CD8-positive, alpha-beta memory T cell (primary cell): ENCODE data around the gene IKZF1. TPM values are rescaled to one million over a fixed set of nuclear protein-coding genes. Genes with fewer than 3 reads are reported as not detected.

Source experiments
- CTCF ChIA-PET: fragments of 350-600 bp; sonication (Branson Sonifier 250); formaldehyde crosslinking; loops from one replicate; lab custom pipeline; 2021; ENCODE audit warnings: antibody characterized with exemption; lab: Charles Lee
- POLR2A ChIA-PET: fragments of 350-600 bp; sonication (Branson Sonifier 250); formaldehyde crosslinking; loops from one replicate; lab custom pipeline; 2021; ENCODE audit warnings: antibody characterized with exemption; lab: Charles Lee
- DNase-seq, 5 donors: peaks; one replicate each; pipeline versions ENCODE4 v3.0.0 to v3.0.0-alpha.2; 2020 to 2022; ENCODE audit warnings: mixed read lengths in 1 of 5
- H3K27ac ChIP-seq: one replicate; pipeline ENCODE4 v1.7.0; 2013; ENCODE audit warnings: low read depth, mild to moderate bottlenecking, low read length, moderate library complexity
- H3K27me3 ChIP-seq: 2 replicates; pipeline ENCODE4 v1.7.0; 2013; ENCODE audit warnings: low read length, mild to moderate bottlenecking; ENCODE audit not compliant: insufficient read depth, poor library complexity, severe bottlenecking
- H3K36me3 ChIP-seq: 2 replicates; pipeline ENCODE4 v1.7.0; 2013; ENCODE audit warnings: mild to moderate bottlenecking, low read length, moderate library complexity; ENCODE audit not compliant: insufficient read depth
- H3K4me1 ChIP-seq: 2 replicates; pipeline ENCODE4 v1.7.0; 2013; ENCODE audit warnings: mild to moderate bottlenecking, low read length, moderate library complexity; ENCODE audit not compliant: insufficient read depth
- H3K4me3 ChIP-seq: 2 replicates; pipeline ENCODE4 v1.7.0; 2013; ENCODE audit warnings: mild to moderate bottlenecking, low read length
- H3K9me3 ChIP-seq: 2 replicates; pipeline ENCODE4 v1.7.0; 2013; ENCODE audit warnings: mild to moderate bottlenecking, low read length
- H3K27ac Mint-ChIP-seq, 8 donors: one replicate each; pipeline ENCODE4 v1.8.0; 2020 to 2021; ENCODE audit warnings: mixed read lengths in 8 of 8, mild to moderate bottlenecking in 6 of 8, inconsistent platforms in 3 of 8, moderate library complexity in 3 of 8
- H3K27me3 Mint-ChIP-seq, 2 donors: one replicate each; pipeline ENCODE4 v1.8.0; 2020 to 2021; ENCODE audit warnings: mixed read lengths in 2 of 2, mild to moderate bottlenecking in 1 of 2, moderate library complexity in 1 of 2
- H3K36me3 Mint-ChIP-seq, 3 donors: one replicate each; pipeline ENCODE4 v1.8.0; 2020 to 2021; ENCODE audit warnings: mixed read lengths in 3 of 3, inconsistent platforms in 1 of 3, mild to moderate bottlenecking in 1 of 3
- H3K4me1 Mint-ChIP-seq, 3 donors: one replicate each; pipeline ENCODE4 v1.8.0; 2020 to 2021; ENCODE audit warnings: mixed read lengths in 3 of 3, inconsistent platforms in 1 of 3, mild to moderate bottlenecking in 1 of 3
- H3K4me3 Mint-ChIP-seq, 7 donors: one replicate each; pipeline ENCODE4 v1.8.0; 2020 to 2021; ENCODE audit warnings: mixed read lengths in 7 of 7, mild to moderate bottlenecking in 6 of 7, moderate library complexity in 4 of 7, inconsistent platforms in 2 of 7
- H3K9me3 Mint-ChIP-seq, 5 donors: one replicate each; pipeline ENCODE4 v1.8.0; 2020 to 2022; ENCODE audit warnings: mixed read lengths in 5 of 5, mild to moderate bottlenecking in 3 of 5, moderate library complexity in 2 of 5, inconsistent platforms in 1 of 5
- polyA plus RNA-seq: library from polyadenylated mRNA; unstranded; fragments of 300-500 nt; fragmentation: Illumina TruSeq; gene quantifications from one replicate; pipeline ENCODE4 v1.2.3, GENCODE V29; 2021
- total RNA-seq, 2 experiments: library from RNA; stranded (reverse); gene quantifications; one replicate each; pipeline ENCODE4 v1.2.3, GENCODE V29; 2021

The IKZF1 gene
- total and polyA plus RNA-seq, 3 experiments from 2014 or later: 225 to 238 (median 226) TPM

- ChIA-PET CTCF (interaction anchor here (2.2 kb wide), 1 partner anchor 21 kb away, joined by 6 read pairs; no protein-coding TSS in a partner anchor), POLR2A (no interaction called here)
- H3K4me1 ChIP-seq: peaks cover 14% of the 10 kb centered on the region
- H3K27me3 ChIP-seq: no peaks in the 10 kb centered on the region
- Mint-ChIP-seq H3K27me3 (no peaks in the 10 kb centered on the region), H3K4me3 (no peak overlapping the region), H3K27ac (peak overlapping the region in 3 of 8 donors; percentile 5 to 69 (median 39)), H3K4me1 (peaks cover 14 to 30% (median 23%) of the 10 kb centered on the region in 3 donors), H3K36me3 (peaks cover 0 to 60% (median 19%) of the 10 kb centered on the region in 3 donors), H3K9me3 (no peaks in the 10 kb centered on the region)
- H3K27ac ChIP-seq: no peak overlapping the region
- no peak overlapping the region for H3K4me3 ChIP-seq
- peaks cover 18% of the 10 kb centered on the region for H3K36me3 ChIP-seq
- DNase-seq: no peak
- no peaks in the 10 kb centered on the region for H3K9me3 ChIP-seq
Observed at GRCh38 chr7:50446542-50446960, 142.0 kb downstream of the IKZF1 start.

GRCh38 chr7:50448823-50449222 is 144.3 kb downstream of the IKZF1 start:
- peak overlapping the region in 3 of 7 donors; percentile 13 to 100 (median 92) for H3K4me3 Mint-ChIP-seq
- CTCF ChIA-PET: interaction anchor here (2.2 kb wide), 1 partner anchor 19 kb away, joined by 6 read pairs; no protein-coding TSS in a partner anchor
- POLR2A ChIA-PET: no interaction called here

GRCh38 chr7:50449501-50449880 is 145.0 kb downstream of the IKZF1 start:
- POLR2A ChIA-PET: interaction anchor here (1.2 kb wide), 1 partner anchor 9 kb away, joined by 3 read pairs; no protein-coding TSS in a partner anchor
- H3K4me3 ChIP-seq: peak overlapping the region; percentile 68

More at GRCh38 chr7:50448823-50449222, 144.3 kb downstream of the IKZF1 start:
- H3K27ac Mint-ChIP-seq: peak overlapping the region; percentile 33 to 98 (median 96)
- H3K9me3 ChIP-seq: no peaks in the 10 kb centered on the region
- H3K36me3 Mint-ChIP-seq: peaks cover 0 to 43% (median 14%) of the 10 kb centered on the region in 3 donors
- H3K9me3 Mint-ChIP-seq: no peaks in the 10 kb centered on the region
- peaks cover 14% of the 10 kb centered on the region for H3K4me1 ChIP-seq
- H3K36me3 ChIP-seq: peaks cover 18% of the 10 kb centered on the region
- no peak for DNase-seq
- H3K4me3 ChIP-seq: no peak overlapping the region
- H3K27ac ChIP-seq: no peak overlapping the region
- H3K4me1 Mint-ChIP-seq: peaks cover 14 to 34% (median 23%) of the 10 kb centered on the region in 3 donors
- no peaks in the 10 kb centered on the region for H3K27me3 ChIP-seq
- H3K27me3 Mint-ChIP-seq: no peaks in the 10 kb centered on the region

GRCh38 chr7:50449881-50450589 is 145.5 kb downstream of the IKZF1 start, which contains the start of gene FIGNL1:
Gene FIGNL1 (minus strand): TSS chr7:50450350. CDS start chr7:50447287, 3,063 bp downstream.
- no peaks in the 10 kb centered on the region for H3K9me3 ChIP-seq
- ChIA-PET POLR2A (interaction anchor here (1.2 kb wide), 1 partner anchor 10 kb away, joined by 3 read pairs; no protein-coding TSS in a partner anchor), CTCF (interaction anchor here (1.0 kb wide), 1 partner anchor 17 kb away, joined by 4 read pairs; no protein-coding TSS in a partner anchor)
- peak within 1 kb of the TSS; percentile 68 for H3K4me3 ChIP-seq
- peak within 1 kb of the TSS; percentile 90 to 100 (median 93) for H3K4me3 Mint-ChIP-seq
- H3K36me3 Mint-ChIP-seq: peaks cover 0 to 31% (median 13%) of the 10 kb centered on the region in 3 donors
- H3K4me1 Mint-ChIP-seq: peaks cover 14 to 34% (median 23%) of the 10 kb centered on the region in 3 donors
- H3K27ac ChIP-seq: peak within 1 kb of the TSS; percentile 71
- H3K27me3 Mint-ChIP-seq: peaks cover 0 to 3% of the 10 kb centered on the region in 2 donors
- DNase-seq: peak; percentile 61 to 87 (median 81)
- no peaks in the 10 kb centered on the region for H3K9me3 Mint-ChIP-seq
- H3K27me3 ChIP-seq: no peaks in the 10 kb centered on the region
- H3K36me3 ChIP-seq: peaks cover 18% of the 10 kb centered on the region
- H3K27ac Mint-ChIP-seq: peak within 1 kb of the TSS; percentile 89 to 98 (median 96)
- peaks cover 14% of the 10 kb centered on the region for H3K4me1 ChIP-seq

More at GRCh38 chr7:50449501-50449880, 145.0 kb downstream of the IKZF1 start:
- Histone ChIP-seq H3K9me3 (no peaks in the 10 kb centered on the region), H3K36me3 (peaks cover 18% of the 10 kb centered on the region), H3K4me1 (peaks cover 14% of the 10 kb centered on the region), H3K27me3 (no peaks in the 10 kb centered on the region), H3K27ac (peak overlapping the region; percentile 71)
- no peak for DNase-seq
- Mint-ChIP-seq H3K9me3 (no peaks in the 10 kb centered on the region), H3K4me1 (peaks cover 14 to 34% (median 23%) of the 10 kb centered on the region in 3 donors), H3K4me3 (peak overlapping the region; percentile 90 to 100 (median 93)), H3K27me3 (no peaks in the 10 kb centered on the region), H3K36me3 (peaks cover 0 to 37% (median 13%) of the 10 kb centered on the region in 3 donors), H3K27ac (peak overlapping the region; percentile 33 to 98 (median 96))
- CTCF ChIA-PET: no interaction called here

- H3K36me3 ChIP-seq: peaks cover 15% of the 10 kb centered on the region
- peaks cover 3 to 5% of the 10 kb centered on the region in 2 donors for H3K27me3 Mint-ChIP-seq
- no peaks in the 10 kb centered on the region for H3K9me3 Mint-ChIP-seq
- peak in 1 of 5 donors; percentile 59 for DNase-seq
- H3K27ac ChIP-seq: peak overlapping the region; percentile 71
- H3K4me1 Mint-ChIP-seq: peaks cover 14 to 34% (median 23%) of the 10 kb centered on the region in 3 donors
- peak overlapping the region; percentile 89 to 98 (median 96) for H3K27ac Mint-ChIP-seq
- no peaks in the 10 kb centered on the region for H3K27me3 ChIP-seq
- H3K4me1 ChIP-seq: peaks cover 14% of the 10 kb centered on the region
- peaks cover 0 to 27% (median 11%) of the 10 kb centered on the region in 3 donors for H3K36me3 Mint-ChIP-seq
- POLR2A ChIA-PET: interaction anchor here (1.2 kb wide), 1 partner anchor 10 kb away, joined by 3 read pairs; no protein-coding TSS in a partner anchor
- H3K4me3 ChIP-seq: peak overlapping the region; percentile 68
- peak overlapping the region; percentile 90 to 100 (median 93) for H3K4me3 Mint-ChIP-seq
- no peaks in the 10 kb centered on the region for H3K9me3 ChIP-seq
- CTCF ChIA-PET: interaction anchor here (1.0 kb wide), 1 partner anchor 17 kb away, joined by 4 read pairs; no protein-coding TSS in a partner anchor
Observed at GRCh38 chr7:50450590-50451032, 146.1 kb downstream of the IKZF1 start.

Other genes starting within 250 kb of the IKZF1 start
- gene ZPBP, start 211.5 kb upstream of the IKZF1 start, total RNA-seq: under 1 TPM in 1 of 2 experiments, not detected in 1; 0.22 TPM
- not detected for gene ZPBP, start 211.5 kb upstream of the IKZF1 start, polyA plus RNA-seq
- 10 to 100 TPM; 45.1 TPM for gene FIGNL1, start 145.6 kb downstream of the IKZF1 start, total RNA-seq
- gene FIGNL1, start 145.6 kb downstream of the IKZF1 start, polyA plus RNA-seq: 6.8 TPM